Neuronal stem cell (in vitro differentiated cells): ENCODE results near the gene RBFOX2.

Experiments
- DNase-seq: peaks from one replicate; pipeline ENCODE4 v3.0.0-alpha.2; 2013; ENCODE audit warnings: low spot score
- H2AFZ ChIP-seq: one replicate; pipeline ENCODE4 v1.6.1; 2013; ENCODE audit warnings: mild to moderate bottlenecking, low read length, inconsistent platforms
- H2AK5ac ChIP-seq: 2 replicates; pipeline ENCODE4 v1.6.1; 2013; ENCODE audit warnings: low read depth, mild to moderate bottlenecking, inconsistent platforms, low read length, moderate library complexity, mixed read lengths
- H2BK120ac ChIP-seq: 2 replicates; pipeline ENCODE4 v1.6.1; 2013; ENCODE audit warnings: low read depth, mild to moderate bottlenecking, inconsistent platforms, low read length, moderate library complexity, mixed read lengths
- H2BK12ac ChIP-seq: one replicate; pipeline ENCODE4 v1.6.1; 2013; ENCODE audit warnings: low read length, inconsistent platforms
- H2BK15ac ChIP-seq: 2 replicates; pipeline ENCODE4 v1.6.1; 2013; ENCODE audit warnings: mild to moderate bottlenecking, low read length, inconsistent platforms, mixed read lengths
- H2BK5ac ChIP-seq: one replicate; pipeline ENCODE4 v1.6.1; 2013; ENCODE audit warnings: inconsistent platforms, mild to moderate bottlenecking, low read length, moderate library complexity
- H3K14ac ChIP-seq: one replicate; pipeline ENCODE4 v1.6.1; 2013; ENCODE audit warnings: low read length, inconsistent platforms
- H3K18ac ChIP-seq: 2 replicates; pipeline ENCODE4 v1.6.1; 2013; ENCODE audit warnings: low read length, inconsistent platforms
- H3K23ac ChIP-seq: 2 replicates; pipeline ENCODE4 v1.6.1; 2013; ENCODE audit warnings: low read depth, mild to moderate bottlenecking, mixed read lengths, low read length, inconsistent platforms; ENCODE audit not compliant: poor library complexity
- H3K27ac ChIP-seq: replicated peaks from 3 replicates; pipeline ENCODE4 v1.5.1; 2013; ENCODE audit warnings: low read length, inconsistent platforms
- H3K27me3 ChIP-seq, 3 experiments: 2 replicates each; pipeline ENCODE4 v1.6.1; 2013; ENCODE audit warnings: low read length in 3 of 3, mild to moderate bottlenecking in 2 of 3, inconsistent platforms in 1 of 3, low read depth in 1 of 3, mixed read lengths in 1 of 3, moderate library complexity in 1 of 3; ENCODE audit not compliant: control insufficient read depth in 3 of 3, insufficient read depth in 3 of 3
- H3K36me3 ChIP-seq, 2 donors: replicated peaks in 1 of 2; 2 replicates each; pipeline ENCODE4 v1.6.1; 2013; ENCODE audit warnings: low read length in 2 of 2; ENCODE audit not compliant: control insufficient read depth in 2 of 2, insufficient read depth in 2 of 2
- H3K4ac ChIP-seq: 2 replicates; pipeline ENCODE4 v1.6.1; 2013; ENCODE audit warnings: inconsistent platforms, mild to moderate bottlenecking, low read length, moderate library complexity
- H3K4me1 ChIP-seq, 2 donors: 1 replicate in 1 of 2; 2 replicates in 1 of 2; pipeline ENCODE4 v1.6.1; 2013; ENCODE audit warnings: low read length in 2 of 2, low read depth in 1 of 2; ENCODE audit not compliant: control insufficient read depth in 2 of 2, insufficient read depth in 1 of 2
- H3K4me2 ChIP-seq: one replicate; pipeline ENCODE4 v1.6.1; 2013; ENCODE audit warnings: mild to moderate bottlenecking, low read length, inconsistent platforms; ENCODE audit not compliant: insufficient read depth, poor library complexity, severe bottlenecking
- H3K4me3 ChIP-seq, 2 donors: 2 replicates each; pipeline ENCODE4 v1.5.1; 2013; ENCODE audit warnings: low read length in 2 of 2, mild to moderate bottlenecking in 2 of 2, inconsistent platforms in 1 of 2, moderate library complexity in 1 of 2
- H3K79me1 ChIP-seq: one replicate; pipeline ENCODE4 v1.6.1; 2013; ENCODE audit warnings: low read depth, mild to moderate bottlenecking, inconsistent platforms, low read length, moderate library complexity
- H3K9ac ChIP-seq: one replicate; pipeline ENCODE4 v1.6.1; 2013; ENCODE audit warnings: mild to moderate bottlenecking, low read depth, low read length, inconsistent platforms; ENCODE audit not compliant: poor library complexity
- H3K9me3 ChIP-seq, 2 donors: replicated peaks in 1 of 2; 2 replicates each; pipeline versions ENCODE3 to v1.6.1; 2013; ENCODE audit warnings: low read length in 2 of 2, mild to moderate bottlenecking in 2 of 2, inconsistent platforms in 1 of 2, low read depth in 1 of 2, mixed read lengths in 1 of 2, moderate library complexity in 1 of 2; ENCODE audit not compliant: control insufficient read depth in 2 of 2, insufficient read depth in 1 of 2
- H4K8ac ChIP-seq: one replicate; pipeline ENCODE4 v1.6.1; 2013; ENCODE audit warnings: low read depth, mild to moderate bottlenecking, inconsistent platforms, low read length, moderate library complexity
- H4K91ac ChIP-seq: one replicate; pipeline ENCODE4 v1.6.1; 2013; ENCODE audit warnings: low read length, low read depth, mild to moderate bottlenecking, inconsistent platforms; ENCODE audit not compliant: poor library complexity
- WGBS, 2 donors: extraction: QIAGEN DNeasy Blood & Tissue Kit; methylation state at CpG; one replicate each; pipeline ENCODE4 v1.1.7; 2013; ENCODE audit warnings: missing lambda C conversion rate in 2 of 2, mixed read lengths in 1 of 2; ENCODE audit not compliant: insufficient read length in 2 of 2, insufficient replicate concordance in 1 of 2; ENCODE audit errors: extremely low coverage in 2 of 2; 5-methylcytosine and 5-hydroxymethylcytosine counted together

Gene RBFOX2

DNA sequence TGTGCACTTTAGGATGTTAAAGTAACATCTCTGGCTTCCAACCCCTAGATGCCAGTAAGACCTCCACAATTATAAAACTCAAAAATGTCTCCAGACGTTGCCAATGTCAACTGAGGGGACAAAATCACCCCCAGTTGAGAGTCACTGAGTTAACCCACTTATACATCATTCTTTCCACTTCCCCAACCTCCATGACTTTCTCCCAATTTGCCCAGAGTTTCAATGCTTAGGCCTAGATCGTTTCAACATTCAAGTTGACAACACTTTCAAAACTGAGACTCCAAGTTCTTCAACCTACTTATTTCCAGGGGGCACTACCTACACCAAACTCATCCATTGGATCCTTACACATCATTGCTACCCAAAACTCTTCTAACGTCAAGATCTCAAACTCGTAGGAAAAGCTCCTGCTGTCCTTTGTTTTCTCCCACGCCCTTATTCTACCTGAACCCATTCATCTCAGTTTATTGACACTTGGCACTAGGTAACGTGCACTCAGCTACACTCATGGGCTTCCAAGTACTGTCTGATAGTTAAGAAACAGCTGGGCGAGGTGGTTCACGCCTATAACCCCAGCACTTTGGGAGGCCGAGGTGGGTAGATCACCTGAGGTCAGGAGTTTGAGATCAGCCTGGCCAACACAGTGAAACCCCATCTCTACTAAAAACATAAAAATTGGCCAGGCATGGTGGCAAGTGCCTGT lies 24.5 kb downstream of the RBFOX2 start:
- no peak overlapping the region for H2AFZ ChIP-seq
- H3K14ac ChIP-seq, result no peak overlapping the region
- H3K4me3 ChIP-seq, result no peak overlapping the region
- H3K27me3 ChIP-seq, result no peaks in the 10 kb centered on the region
- no peak overlapping the region for H3K4ac ChIP-seq
- no peak overlapping the region for H2BK5ac ChIP-seq
- H3K4me1 ChIP-seq, result peaks cover 0 to 3% of the 10 kb centered on the region in 2 donors
- no peak overlapping the region for H3K9ac ChIP-seq
- no peak overlapping the region for H3K18ac ChIP-seq
- no peak overlapping the region for H2AK5ac ChIP-seq
- no peak overlapping the region for H3K4me2 ChIP-seq
- no peak overlapping the region for H2BK15ac ChIP-seq
- DNase-seq, result no peak
- H3K36me3 ChIP-seq, result peaks cover 0 to 5% of the 10 kb centered on the region in 2 donors
- no peak overlapping the region for H3K27ac ChIP-seq
- no peaks in the 10 kb centered on the region for H3K79me1 ChIP-seq
- H4K8ac ChIP-seq, result no peak overlapping the region
- no peak overlapping the region for H2BK120ac ChIP-seq
- WGBS, 2 donors, result no CpG with 5 or more reads among the region's 9 CpGs
- no peak overlapping the region for H4K91ac ChIP-seq
- H3K23ac ChIP-seq, result no peak overlapping the region
- H3K9me3 ChIP-seq, result no peaks in the 10 kb centered on the region
- no peak overlapping the region for H2BK12ac ChIP-seq

DNA sequence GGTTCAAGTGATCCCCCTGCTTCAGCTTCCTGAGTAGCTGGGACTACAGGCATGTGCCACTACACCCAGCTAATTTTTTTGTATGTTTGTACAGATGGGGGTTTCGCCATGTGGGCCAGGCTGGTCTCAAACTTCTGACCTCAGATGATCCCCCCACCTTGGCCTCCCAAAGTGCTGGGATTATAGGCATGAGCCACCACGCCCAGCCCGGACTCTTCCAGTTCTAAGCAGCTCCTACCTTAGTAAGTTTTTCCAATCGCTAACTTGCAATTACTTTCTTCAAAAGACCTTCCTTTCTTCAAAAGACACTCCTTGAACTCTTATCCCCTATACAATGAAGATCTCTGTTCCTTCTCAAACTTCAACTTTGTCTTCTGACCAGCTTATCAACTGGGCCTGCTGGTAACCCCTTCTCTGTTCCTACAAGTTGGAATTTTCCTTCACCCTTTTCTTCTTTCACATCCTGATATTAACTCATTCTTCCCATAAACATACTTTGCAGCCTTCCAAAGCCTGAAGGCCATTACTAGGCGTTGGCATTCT lies 25.8 kb downstream of the RBFOX2 start:
- H3K4me1 ChIP-seq, result peaks cover 0 to 3% of the 10 kb centered on the region in 2 donors
- H3K4ac ChIP-seq, result no peak overlapping the region
- H3K18ac ChIP-seq, result no peak overlapping the region
- H3K9me3 ChIP-seq, result no peaks in the 10 kb centered on the region
- H3K4me2 ChIP-seq, result no peak overlapping the region
- no peak for DNase-seq
- no peak overlapping the region for H2BK120ac ChIP-seq
- H2BK15ac ChIP-seq, result no peak overlapping the region
- no peak overlapping the region for H3K4me3 ChIP-seq
- H4K8ac ChIP-seq, result no peak overlapping the region
- H3K79me1 ChIP-seq, result no peaks in the 10 kb centered on the region
- H4K91ac ChIP-seq, result no peak overlapping the region
- H3K23ac ChIP-seq, result no peak overlapping the region
- H3K14ac ChIP-seq, result no peak overlapping the region
- no peak overlapping the region for H3K27ac ChIP-seq
- no peak overlapping the region for H3K9ac ChIP-seq
- H3K36me3 ChIP-seq, result peaks cover 0 to 8% of the 10 kb centered on the region in 2 donors
- no peak overlapping the region for H2AFZ ChIP-seq
- no CpG with 5 or more reads among the region's 5 CpGs for WGBS, 2 donors
- no peak overlapping the region for H2AK5ac ChIP-seq
- H3K27me3 ChIP-seq, result no peaks in the 10 kb centered on the region
- H2BK5ac ChIP-seq, result no peak overlapping the region
- H2BK12ac ChIP-seq, result no peak overlapping the region

DNA sequence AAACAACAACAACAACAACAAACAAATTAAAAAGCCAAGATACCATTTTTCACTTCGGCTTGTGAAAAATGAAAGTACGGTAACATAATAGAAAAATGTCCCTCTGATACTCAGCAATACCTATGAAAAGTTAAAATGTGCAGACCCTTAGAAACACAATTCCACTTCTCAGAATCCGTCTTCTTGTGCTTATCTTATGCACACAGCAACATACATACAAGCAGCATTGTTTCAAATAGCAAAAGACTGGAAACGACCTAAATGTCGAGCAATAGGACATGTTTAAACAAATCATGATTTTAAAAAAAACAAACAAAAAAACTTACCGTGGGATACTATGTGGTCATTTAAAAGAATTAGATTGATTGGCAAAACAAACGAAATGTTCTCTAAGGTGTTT lies 26.5 kb downstream of the RBFOX2 start:
- Histone ChIP-seq H3K4ac (no peak overlapping the region), H4K91ac (no peak overlapping the region), H4K8ac (no peak overlapping the region), H3K18ac (no peak overlapping the region), H2BK15ac (no peak overlapping the region), H2AFZ (no peak overlapping the region), H3K9me3 (no peaks in the 10 kb centered on the region), H2AK5ac (no peak overlapping the region), H3K36me3 (peaks cover 0 to 8% of the 10 kb centered on the region in 2 donors), H3K4me3 (no peak overlapping the region), H3K27ac (no peak overlapping the region), H3K23ac (no peak overlapping the region), H3K9ac (no peak overlapping the region), H3K27me3 (no peaks in the 10 kb centered on the region), H3K79me1 (no peaks in the 10 kb centered on the region), H2BK12ac (no peak overlapping the region), H2BK120ac (no peak overlapping the region), H3K14ac (no peak overlapping the region), H3K4me1 (peaks cover 0 to 3% of the 10 kb centered on the region in 2 donors), H2BK5ac (no peak overlapping the region), H3K4me2 (no peak overlapping the region)
- no CpG with 5 or more reads among the region's 7 CpGs for WGBS, 2 donors
- no peak for DNase-seq

DNA sequence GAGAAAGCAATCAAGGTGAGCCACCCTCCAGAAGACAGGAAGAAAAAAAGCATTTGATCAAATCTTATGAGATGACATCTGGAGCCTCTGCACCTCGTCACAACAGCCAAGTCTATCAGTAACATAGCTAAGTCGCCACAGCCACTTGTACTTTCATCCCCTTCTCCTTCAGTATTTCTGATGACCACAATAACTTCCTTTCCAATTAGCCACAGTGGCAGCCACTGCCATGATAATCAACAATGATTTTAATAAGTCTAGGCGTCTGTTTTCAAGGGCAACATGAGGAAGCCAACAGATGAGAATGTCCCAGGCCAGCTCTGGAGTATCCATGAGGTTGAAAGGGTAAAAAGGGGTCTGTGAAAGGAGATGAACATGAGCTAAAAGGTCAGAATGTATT lies 29.9 kb downstream of the RBFOX2 start:
- Histone ChIP-seq H3K4me2 (no peak overlapping the region), H2BK15ac (no peak overlapping the region), H3K9me3 (no peaks in the 10 kb centered on the region), H3K4me3 (no peak overlapping the region), H2AK5ac (no peak overlapping the region), H4K91ac (no peak overlapping the region), H3K23ac (no peak overlapping the region), H3K79me1 (no peaks in the 10 kb centered on the region), H3K9ac (no peak overlapping the region), H3K18ac (no peak overlapping the region), H3K27ac (no peak overlapping the region), H3K14ac (no peak overlapping the region), H3K27me3 (no peaks in the 10 kb centered on the region), H3K4me1 (no peaks in the 10 kb centered on the region), H3K4ac (no peak overlapping the region), H2BK12ac (no peak overlapping the region), H4K8ac (no peak overlapping the region), H2BK120ac (no peak overlapping the region), H2BK5ac (no peak overlapping the region), H2AFZ (no peak overlapping the region), H3K36me3 (peaks cover 0 to 24% of the 10 kb centered on the region in 2 donors)
- no peak for DNase-seq
- no CpG with 5 or more reads among the region's 3 CpGs for WGBS, 2 donors
